SK-N-MC (cell line): ENCODE data around the gene B4GALNT2.

Experiments
- EZH2 ChIP-seq: fragments of 200-600 bp; sonication (generic); IDR thresholded peaks from one replicate; pipeline ENCODE4 v1.6.1; 2017; ENCODE audit warnings: antibody characterized with exemption
- FOXP2 ChIP-seq: optimal IDR thresholded peaks from 2 replicates; pipeline ENCODE3; 2011; ENCODE audit warnings: mild to moderate bottlenecking, moderate library complexity; ENCODE audit not compliant: insufficient read depth; ENCODE audit errors: extremely low read length, control extremely low read depth
- POLR2AphosphoS5 ChIP-seq: IDR thresholded peaks from 2 replicates; pipeline ENCODE4 v1.6.1; 2012; ENCODE audit warnings: mild to moderate bottlenecking, low read depth, low read length, borderline replicate concordance

DNA sequence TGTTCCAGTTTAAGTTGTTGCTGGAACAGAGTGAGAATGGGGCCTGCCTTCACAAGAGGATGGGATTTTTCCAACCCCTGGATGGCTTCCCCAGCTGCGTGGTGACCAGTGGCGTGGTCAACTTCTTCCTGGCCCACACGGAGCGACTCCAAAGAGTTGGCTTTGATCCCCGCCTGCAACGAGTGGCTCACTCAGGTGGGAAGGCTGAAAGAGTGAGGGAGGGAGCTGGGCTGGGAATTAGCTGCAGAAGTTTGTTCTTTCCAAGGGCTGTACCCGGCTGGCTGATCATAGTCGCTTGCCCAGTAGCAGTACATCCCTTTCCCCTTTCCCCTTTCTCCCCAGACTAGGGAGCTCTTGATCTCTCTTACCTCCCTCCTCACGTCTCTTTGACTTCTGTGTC lies 36.1 kb downstream of the B4GALNT2 start:
- TF ChIP-seq EZH2 (no peak), POLR2AphosphoS5 (no peak), FOXP2 (no peak)
